Liver (tissue), 9 donors: Measurements from ENCODE around the gene RFC3. TPM values are rescaled to one million over a fixed set of nuclear protein-coding genes. Genes with fewer than 3 reads are reported as not detected.

Experiments
- DNase-seq: peaks from one replicate; pipeline ENCODE4 v3.0.0-alpha.2; 2017; ENCODE audit warnings: low spot score
- H3K27ac ChIP-seq, 2 donors: one replicate each; pipeline ENCODE4 v1.7.0; 2013; ENCODE audit warnings: inconsistent platforms in 2 of 2, low read length in 2 of 2, control low read depth in 1 of 2, low read depth in 1 of 2, mild to moderate bottlenecking in 1 of 2
- H3K27me3 ChIP-seq, 4 donors: one replicate each; pipeline versions ENCODE4 v1.6.1 to v1.7.0; 2013; ENCODE audit warnings: low read length in 3 of 4, inconsistent platforms in 1 of 4, mild to moderate bottlenecking in 1 of 4, moderate library complexity in 1 of 4; ENCODE audit not compliant: control insufficient read depth in 4 of 4, insufficient read depth in 4 of 4
- H3K36me3 ChIP-seq, 4 donors: one replicate each; pipeline versions ENCODE4 v1.6.1 to v1.7.0; 2013; ENCODE audit warnings: low read length in 3 of 4, mild to moderate bottlenecking in 3 of 4, low read depth in 1 of 4, moderate library complexity in 1 of 4; ENCODE audit not compliant: control insufficient read depth in 4 of 4, insufficient read depth in 3 of 4
- H3K4me1 ChIP-seq, 4 donors: one replicate each; pipeline versions ENCODE4 v1.6.1 to v1.7.0; 2013; ENCODE audit warnings: low read length in 3 of 4, mild to moderate bottlenecking in 3 of 4, moderate library complexity in 1 of 4; ENCODE audit not compliant: control insufficient read depth in 4 of 4, insufficient read depth in 4 of 4
- H3K4me3 ChIP-seq, 3 donors: one replicate each; pipeline versions ENCODE4 v1.6.1 to v1.7.0; 2013; ENCODE audit warnings: low read length in 3 of 3, control low read depth in 1 of 3, low read depth in 1 of 3, mild to moderate bottlenecking in 1 of 3
- H3K9ac ChIP-seq, 2 donors: one replicate each; pipeline ENCODE4 v1.7.0; 2013; ENCODE audit warnings: low read length in 2 of 2, mild to moderate bottlenecking in 2 of 2, moderate library complexity in 2 of 2, control low read depth in 1 of 2, low read depth in 1 of 2
- H3K9me3 ChIP-seq, 4 donors: one replicate each; pipeline versions ENCODE4 v1.6.1 to v1.7.0; 2013; ENCODE audit warnings: low read length in 3 of 4; ENCODE audit not compliant: control insufficient read depth in 4 of 4
- CTCF ChIP-seq: fragments of 150-350 bp; IDR thresholded peaks from 2 replicates; pipeline ENCODE4 v1.5.1; 2017; ENCODE audit warnings: improper control_type of control experiment, low read depth, low read length; ENCODE audit not compliant: missing input control
- FOXA1 ChIP-seq: IDR thresholded peaks from 2 replicates; pipeline ENCODE4 v1.6.1; 2016; ENCODE audit warnings: antibody characterized with exemption
- FOXA2 ChIP-seq: IDR thresholded peaks from 2 replicates; pipeline ENCODE4 v1.6.1; 2016; ENCODE audit warnings: antibody characterized with exemption
- GABPA ChIP-seq, 2 donors: IDR thresholded peaks in 1 of 2; conservative IDR thresholded peaks in 1 of 2; 2 replicates each; pipeline ENCODE4 v1.6.1; 2016; ENCODE audit warnings: antibody characterized with exemption in 2 of 2, mild to moderate bottlenecking in 1 of 2, moderate library complexity in 1 of 2
- HNF4A ChIP-seq, 2 donors: conservative IDR thresholded peaks; 2 replicates each; pipeline ENCODE4 v1.6.1; 2016; ENCODE audit warnings: antibody characterized with exemption in 2 of 2, mild to moderate bottlenecking in 2 of 2
- HNF4G ChIP-seq: IDR thresholded peaks from 2 replicates; pipeline ENCODE4 v1.6.1; 2016; ENCODE audit warnings: antibody characterized with exemption
- JUND ChIP-seq, 2 donors: IDR thresholded peaks; 2 replicates each; pipeline ENCODE4 v1.6.1; 2016; ENCODE audit warnings: antibody characterized with exemption in 2 of 2
- NR2F2 ChIP-seq: IDR thresholded peaks from 2 replicates; pipeline ENCODE4 v1.6.1; 2016; ENCODE audit warnings: antibody characterized with exemption
- RAD21 ChIP-seq, 2 donors: IDR thresholded peaks; 2 replicates each; pipeline ENCODE4 v1.6.1; 2016; ENCODE audit warnings: antibody characterized with exemption in 2 of 2, mild to moderate bottlenecking in 2 of 2
- RXRA ChIP-seq, 2 donors: IDR thresholded peaks; 2 replicates each; pipeline ENCODE4 v1.6.1; 2017 to 2018; ENCODE audit warnings: antibody characterized with exemption in 2 of 2, mild to moderate bottlenecking in 1 of 2
- SP1 ChIP-seq: IDR thresholded peaks from 2 replicates; pipeline ENCODE4 v1.6.1; 2018; ENCODE audit warnings: antibody characterized with exemption, mild to moderate bottlenecking
- ZBTB33 ChIP-seq: IDR thresholded peaks from 2 replicates; pipeline ENCODE4 v1.6.1; 2016; ENCODE audit warnings: antibody characterized with exemption
- WGBS: extraction: QIAGEN DNeasy Blood & Tissue Kit; methylation state at CpG from one replicate; pipeline ENCODE4 v1.1.7; 2013; 5-methylcytosine and 5-hydroxymethylcytosine counted together
- polyA plus RNA-seq, 2 donors: library from polyadenylated mRNA; stranded (reverse) in 1 of 2; unstranded in 1 of 2; fragments of 200-250 nt in 1 of 2; fragments of >200 nt in 1 of 2; fragmentation: Nextera tagmentation in 1 of 2; extraction: Ambion mirVana in 1 of 2; gene quantifications; one replicate each; pipeline versions ENCODE4 v1.2.1 to v1.2.3, GENCODE V29; 2013 to 2015
- total RNA-seq, 2 donors: library from RNA; depleted of rRNA; stranded (reverse); fragments of >200 nt; gene quantifications; one replicate each; pipeline ENCODE4 v1.2.3, GENCODE V29; 2014
- donor health status: healthy.
- donor health status: healthy.
- donor health status: healthy.
- donor health status: healthy.
- donor health status: healthy.

Gene RFC3
- total and polyA plus RNA-seq, 4 donors = 1.9 to 19.1 (median 3.0) TPM

DNA sequence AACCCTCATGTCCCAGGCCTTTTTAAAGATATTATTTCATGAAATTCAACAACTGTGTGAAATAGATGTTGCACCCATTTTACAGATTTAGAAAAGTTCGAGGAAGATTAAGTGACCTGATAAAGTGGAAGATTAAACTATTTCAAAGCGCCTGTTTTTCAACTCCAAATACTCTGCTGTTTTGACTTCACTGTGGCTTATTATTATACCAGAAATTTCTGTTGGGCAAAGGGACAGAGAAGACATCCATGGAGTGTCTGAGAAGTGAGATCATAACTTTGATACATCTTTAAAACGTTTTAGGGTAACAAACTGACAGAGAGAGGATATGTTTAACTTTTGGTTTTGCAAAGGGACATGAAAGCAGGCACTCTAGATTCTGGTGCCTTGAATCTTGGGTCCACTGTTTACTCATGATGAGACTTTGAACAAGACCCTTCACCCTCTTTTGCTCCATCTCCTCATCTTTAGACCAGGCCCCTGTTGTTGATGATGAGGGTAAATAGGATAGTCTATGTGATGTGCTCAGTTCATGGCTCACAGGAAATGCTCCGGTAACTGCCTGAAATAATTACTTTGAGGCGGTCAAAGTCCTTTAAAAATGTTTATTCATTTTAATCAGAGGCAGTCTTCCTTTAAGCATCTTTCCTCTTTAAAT is 55.4 kb downstream of the RFC3 start:
- H3K4me1 ChIP-seq = peaks cover 4 to 19% (median 16%) of the 10 kb centered on the region in 4 donors
- no peak overlapping the region for H3K4me3 ChIP-seq
- no peak for DNase-seq

DNA sequence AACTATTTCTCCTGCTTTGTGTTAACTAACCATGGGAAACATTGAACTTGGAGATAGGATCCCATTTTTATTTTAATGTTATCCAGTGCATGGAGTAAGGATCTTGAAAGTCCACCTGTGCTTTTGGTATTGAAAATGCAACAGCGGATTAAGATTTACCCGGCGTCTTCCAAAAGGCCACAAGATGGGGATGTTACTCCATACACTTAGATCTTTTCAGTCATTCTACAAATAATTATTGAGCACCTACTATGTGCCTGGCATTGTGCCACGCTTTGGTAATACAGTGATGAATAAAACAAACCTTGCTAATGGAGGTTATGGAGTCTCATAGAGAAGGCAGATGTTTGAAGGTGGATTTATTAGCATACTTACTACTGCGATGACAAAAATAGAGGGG is 56.9 kb downstream of the RFC3 start:
- Histone ChIP-seq H3K4me3 (no peak overlapping the region), H3K4me1 (peaks cover 4 to 19% (median 16%) of the 10 kb centered on the region in 4 donors), H3K27me3 (no peaks in the 10 kb centered on the region), H3K36me3 (peaks cover 0 to 2% (median 0%) of the 10 kb centered on the region in 4 donors), H3K9ac (no peak overlapping the region), H3K27ac (no peak overlapping the region), H3K9me3 (no peaks in the 10 kb centered on the region)
- TF ChIP-seq FOXA1 (no peak), FOXA2 (no peak), CTCF (peak; percentile 2), RAD21 (IDR thresholded peaks at IDR 0.05) (peak in 1 of 2 donors; percentile 19), NR2F2 (no peak)
- WGBS = 93% methylated on average over 5 of the region's 5 CpGs
- no peak for DNase-seq

More for the DNA sequence above, 55.4 kb downstream of the RFC3 start:
- TF ChIP-seq FOXA2 (no peak), GABPA (IDR thresholded peaks at IDR 0.05 in 1 of 2, conservative IDR thresholded peaks at IDR 0.05 in 1 of 2) (no peak), ZBTB33 (no peak), CTCF (no peak), HNF4A (conservative IDR thresholded peaks at IDR 0.05) (peak; percentile 6 to 27), JUND (IDR thresholded peaks at IDR 0.05) (no peak), SP1 (no peak), HNF4G (no peak), RXRA (IDR thresholded peaks at IDR 0.05) (no peak)
- Histone ChIP-seq H3K9ac (no peak overlapping the region), H3K9me3 (no peaks in the 10 kb centered on the region), H3K27ac (no peak overlapping the region), H3K27me3 (no peaks in the 10 kb centered on the region), H3K36me3 (peaks cover 0 to 2% (median 0%) of the 10 kb centered on the region in 4 donors)
- 65% methylated on average over 5 of the region's 5 CpGs for WGBS
